Mesodermal cell (in vitro differentiated cells): ENCODE results near the gene LRRC53.

Experiments used
- H3K27ac ChIP-seq: 2 replicates; pipeline ENCODE4 v1.7.0; 2013; ENCODE audit warnings: mild to moderate bottlenecking, low read depth, low read length, moderate library complexity; ENCODE audit not compliant: severe bottlenecking
- H3K36me3 ChIP-seq: 2 replicates; pipeline ENCODE4 v1.7.1; 2013; ENCODE audit warnings: mild to moderate bottlenecking, low read length, moderate library complexity; ENCODE audit not compliant: control insufficient read depth, insufficient read depth
- H3K4me1 ChIP-seq: one replicate; pipeline ENCODE4 v1.7.1; 2013; ENCODE audit warnings: mild to moderate bottlenecking, low read length; ENCODE audit not compliant: insufficient read depth, control insufficient read depth, poor library complexity, severe bottlenecking
- H3K4me3 ChIP-seq: 2 replicates; pipeline ENCODE4 v1.7.0; 2013; ENCODE audit warnings: low read length, control low read depth, mild to moderate bottlenecking; ENCODE audit not compliant: insufficient read depth, poor library complexity, severe bottlenecking; ENCODE audit errors: extremely low read depth
- H3K9me3 ChIP-seq: 2 replicates; pipeline ENCODE4 v1.7.1; 2013; ENCODE audit warnings: mild to moderate bottlenecking, low read length, moderate library complexity; ENCODE audit not compliant: control insufficient read depth
- WGBS, 2 experiments: methylation state at CpG; one replicate each; pipeline ENCODE4 v1.1.5; 2013; ENCODE audit warnings: missing lambda C conversion rate in 2 of 2; ENCODE audit not compliant: insufficient coverage in 2 of 2; 5-methylcytosine and 5-hydroxymethylcytosine counted together

The LRRC53 gene

DNA sequence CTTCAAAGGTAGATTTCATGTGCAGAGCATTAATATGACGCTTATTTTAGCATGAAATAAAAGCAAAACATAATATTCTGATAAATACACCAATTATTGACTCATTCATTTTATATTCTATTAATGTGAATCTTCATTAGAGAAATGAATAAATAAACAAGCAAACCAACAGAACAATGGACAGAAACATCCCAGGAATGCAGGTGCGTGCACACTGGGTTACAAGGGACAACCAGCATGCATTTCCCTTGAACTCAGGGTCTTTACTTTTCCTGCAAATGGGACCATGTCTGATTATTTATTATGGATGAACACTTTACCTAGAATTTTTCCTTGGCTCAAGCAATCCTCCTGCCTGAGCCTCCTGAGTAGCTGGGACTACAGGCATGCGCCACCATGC is 13.5 kb downstream of the LRRC53 start:
- H3K4me1 ChIP-seq: no peaks in the 10 kb centered on the region
- H3K36me3 ChIP-seq: no peaks in the 10 kb centered on the region
- no peak overlapping the region for H3K4me3 ChIP-seq
- WGBS, 2 experiments: 67% methylated on average over 1 of the region's 3 CpGs; no CpG with 5 or more reads in 1 of the 2 experiments
- no peak overlapping the region for H3K27ac ChIP-seq
- H3K9me3 ChIP-seq: no peaks in the 10 kb centered on the region

DNA sequence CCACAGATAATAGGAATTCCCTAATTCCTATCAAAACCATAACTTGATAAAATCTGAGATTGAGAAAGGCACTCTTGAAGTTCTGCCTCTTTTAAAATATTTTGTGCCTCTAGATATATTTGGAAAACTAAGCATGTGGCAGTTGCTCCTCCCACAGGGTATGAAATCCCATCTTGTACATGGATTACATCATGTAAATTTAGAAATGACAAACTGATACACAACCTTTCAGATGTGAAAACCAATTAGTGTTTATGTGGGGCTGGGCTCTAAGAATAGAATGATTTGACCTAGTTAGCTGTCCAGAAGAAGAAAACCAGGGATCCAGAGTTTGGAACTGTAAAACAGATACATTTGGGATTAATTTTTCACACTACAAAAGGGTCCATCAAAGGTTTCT is 15.7 kb downstream of the LRRC53 start:
- no peaks in the 10 kb centered on the region for H3K36me3 ChIP-seq
- no peak overlapping the region for H3K4me3 ChIP-seq
- no peak overlapping the region for H3K27ac ChIP-seq
- no peaks in the 10 kb centered on the region for H3K4me1 ChIP-seq
- no peaks in the 10 kb centered on the region for H3K9me3 ChIP-seq

DNA sequence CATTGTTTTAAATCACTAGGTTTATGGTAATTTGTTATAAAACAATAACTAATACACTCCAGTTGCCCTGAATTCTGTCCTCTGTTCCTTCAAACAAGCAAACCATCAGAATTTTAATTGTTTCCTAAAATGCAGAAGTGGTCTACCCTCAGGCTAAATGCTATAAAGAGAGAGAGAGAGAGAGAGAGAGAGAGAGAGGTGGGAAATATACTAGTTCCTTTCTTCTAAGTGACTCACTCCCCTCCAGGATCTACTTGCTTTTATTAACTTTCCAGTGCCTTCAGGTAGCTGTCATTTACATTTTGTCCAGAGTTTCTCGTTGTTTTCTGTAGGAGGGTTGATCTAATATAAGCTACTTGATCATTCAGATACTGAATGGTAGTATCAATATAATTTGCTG is 26.4 kb downstream of the LRRC53 start:
- Histone ChIP-seq H3K9me3 (no peaks in the 10 kb centered on the region), H3K36me3 (no peaks in the 10 kb centered on the region), H3K27ac (no peak overlapping the region), H3K4me1 (no peaks in the 10 kb centered on the region), H3K4me3 (no peak overlapping the region)
- WGBS, 2 experiments: no CpG with 5 or more reads among the region's 1 CpG

DNA sequence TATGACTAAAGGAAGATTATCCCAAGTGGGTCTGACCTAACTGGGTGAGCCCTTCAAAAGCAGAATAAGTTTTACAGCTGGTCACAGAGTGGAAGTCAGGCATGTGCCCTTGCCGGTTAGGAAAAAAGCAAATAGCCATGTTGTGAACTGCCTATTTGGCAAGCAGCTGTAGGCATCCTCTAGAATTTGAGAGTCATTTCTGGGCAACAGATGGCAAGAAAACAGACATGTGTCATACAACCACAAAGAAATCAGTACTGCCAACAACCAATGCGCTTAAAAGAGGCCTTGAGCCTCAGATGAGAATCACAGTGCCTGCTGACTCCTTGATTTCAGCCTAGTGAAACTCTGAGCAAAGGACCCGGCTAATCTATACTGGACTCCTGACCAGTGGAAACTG is 26.8 kb downstream of the LRRC53 start:
- Histone ChIP-seq H3K4me1 (no peaks in the 10 kb centered on the region), H3K27ac (no peak overlapping the region), H3K9me3 (no peaks in the 10 kb centered on the region), H3K36me3 (no peaks in the 10 kb centered on the region), H3K4me3 (no peak overlapping the region)
- 83 to 88% methylated on average over 2 of the region's 3 CpGs for WGBS, 2 experiments

DNA sequence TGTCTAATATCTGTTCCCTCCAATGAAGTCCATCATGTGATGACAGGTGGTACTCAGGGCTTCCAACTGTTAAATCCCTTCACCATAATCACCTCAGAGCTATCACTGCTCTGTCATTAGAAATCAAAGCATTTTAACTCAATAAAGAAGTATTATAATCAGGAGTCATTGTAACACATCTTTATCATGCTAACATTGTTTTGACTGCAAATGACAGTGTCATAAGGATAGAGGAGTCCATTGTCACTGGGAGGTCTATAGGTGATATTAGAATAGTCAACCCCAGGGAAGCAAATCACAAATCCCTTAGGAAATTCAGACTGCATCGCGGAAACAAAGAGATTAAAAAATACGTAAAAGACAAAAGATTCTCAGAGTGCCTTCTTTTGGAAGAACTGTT is 30.8 kb downstream of the LRRC53 start:
- Histone ChIP-seq H3K27ac (no peak overlapping the region), H3K9me3 (no peaks in the 10 kb centered on the region), H3K4me1 (no peaks in the 10 kb centered on the region), H3K36me3 (no peaks in the 10 kb centered on the region), H3K4me3 (no peak overlapping the region)
- WGBS, 2 experiments: 81 to 83% methylated on average over 3 of the region's 3 CpGs

DNA sequence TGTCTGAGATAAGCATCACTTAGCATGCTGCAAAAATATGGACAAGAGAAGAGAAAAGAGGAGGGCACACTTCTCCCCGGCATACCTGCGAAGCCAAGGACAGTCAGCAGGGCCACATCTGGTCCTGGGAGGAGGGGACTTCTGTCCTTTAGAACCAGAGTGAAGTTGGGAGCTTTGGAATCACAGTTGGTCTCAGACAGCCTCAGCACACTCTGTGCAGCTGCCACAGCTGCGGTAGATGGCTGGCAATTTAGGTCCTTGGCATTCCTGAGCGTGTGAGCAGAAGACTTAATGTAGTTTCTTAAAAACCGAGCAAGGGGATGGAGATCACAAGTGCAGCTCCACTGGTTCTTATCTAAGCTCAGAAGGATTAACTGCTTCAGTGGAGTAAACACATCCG is 32.3 kb downstream of the LRRC53 start:
- 92 to 96% methylated on average over 5 of the region's 6 CpGs for WGBS, 2 experiments
- no peak overlapping the region for H3K4me3 ChIP-seq
- no peaks in the 10 kb centered on the region for H3K4me1 ChIP-seq
- no peaks in the 10 kb centered on the region for H3K9me3 ChIP-seq
- H3K27ac ChIP-seq: no peak overlapping the region
- H3K36me3 ChIP-seq: no peaks in the 10 kb centered on the region

DNA sequence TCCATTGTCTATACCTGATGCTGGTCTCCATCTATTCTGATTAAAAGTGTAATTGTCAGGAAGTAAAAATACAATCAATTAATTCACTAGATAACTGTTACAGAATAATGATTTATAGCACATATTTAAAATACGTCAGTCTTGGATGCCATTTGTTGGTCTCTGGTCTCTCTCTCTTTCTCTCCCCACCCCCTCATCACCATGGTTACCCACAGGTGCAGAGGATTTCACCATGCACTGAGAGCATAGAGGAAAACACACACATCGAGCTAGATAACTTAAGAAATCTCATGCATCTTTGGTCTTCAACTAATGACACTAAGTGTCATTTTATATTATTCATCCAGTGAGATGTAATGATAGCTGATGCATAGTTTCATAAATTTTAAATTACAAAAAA is 33.4 kb downstream of the LRRC53 start:
- Histone ChIP-seq H3K36me3 (no peaks in the 10 kb centered on the region), H3K27ac (no peak overlapping the region), H3K4me1 (peaks cover 2% of the 10 kb centered on the region), H3K9me3 (no peaks in the 10 kb centered on the region), H3K4me3 (no peak overlapping the region)
- WGBS, 2 experiments: 100% methylated on average over 1 of the region's 2 CpGs; no CpG with 5 or more reads in 1 of the 2 experiments

DNA sequence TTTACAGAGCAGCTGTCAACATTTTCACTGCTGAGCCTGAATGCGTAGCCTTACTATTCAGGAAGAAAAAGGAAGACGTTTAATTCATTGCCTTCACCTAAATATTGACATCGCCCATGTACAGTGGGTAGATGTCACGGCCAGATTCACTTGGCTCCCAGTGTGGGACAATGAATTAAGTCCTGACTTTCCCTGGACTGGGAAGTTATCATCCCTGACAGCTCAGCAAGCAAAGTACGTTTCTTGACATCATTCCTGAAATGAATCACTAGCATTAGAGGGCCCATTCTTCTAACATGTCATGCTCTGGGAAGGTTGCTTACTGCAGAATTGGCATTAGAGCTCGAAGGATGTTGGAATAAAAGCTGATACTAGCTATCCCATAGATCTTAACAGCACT is 37.8 kb downstream of the LRRC53 start:
- H3K4me1 ChIP-seq: peaks cover 5% of the 10 kb centered on the region
- 77 to 86% methylated on average over 5 of the region's 6 CpGs for WGBS, 2 experiments
- no peak overlapping the region for H3K4me3 ChIP-seq
- H3K9me3 ChIP-seq: no peaks in the 10 kb centered on the region
- H3K36me3 ChIP-seq: no peaks in the 10 kb centered on the region
- H3K27ac ChIP-seq: no peak overlapping the region

DNA sequence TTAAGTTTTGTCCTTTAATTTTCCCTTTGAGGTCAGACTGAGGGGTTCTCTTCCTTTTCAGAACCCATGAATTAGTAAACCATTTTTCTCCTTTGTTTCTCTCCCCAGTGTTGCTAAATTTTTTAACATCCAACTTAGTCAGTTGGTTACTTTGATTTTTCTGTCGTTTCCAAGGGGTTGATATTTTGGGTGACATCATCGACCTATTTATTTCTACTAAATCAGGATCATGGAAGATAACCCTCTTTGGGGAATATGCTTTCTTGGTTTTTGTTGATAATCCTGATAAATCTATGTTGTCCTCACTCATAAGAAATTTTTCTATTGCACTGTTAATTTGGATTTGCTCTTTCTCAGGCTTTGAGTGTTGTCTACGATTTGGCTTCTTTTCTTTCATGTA is 40.9 kb downstream of the LRRC53 start:
- H3K9me3 ChIP-seq: no peaks in the 10 kb centered on the region
- peak overlapping the region; percentile 25 for H3K27ac ChIP-seq
- H3K4me1 ChIP-seq: peaks cover 5% of the 10 kb centered on the region
- no peak overlapping the region for H3K4me3 ChIP-seq
- no peaks in the 10 kb centered on the region for H3K36me3 ChIP-seq
- WGBS, 2 experiments: no CpG with 5 or more reads among the region's 3 CpGs

DNA sequence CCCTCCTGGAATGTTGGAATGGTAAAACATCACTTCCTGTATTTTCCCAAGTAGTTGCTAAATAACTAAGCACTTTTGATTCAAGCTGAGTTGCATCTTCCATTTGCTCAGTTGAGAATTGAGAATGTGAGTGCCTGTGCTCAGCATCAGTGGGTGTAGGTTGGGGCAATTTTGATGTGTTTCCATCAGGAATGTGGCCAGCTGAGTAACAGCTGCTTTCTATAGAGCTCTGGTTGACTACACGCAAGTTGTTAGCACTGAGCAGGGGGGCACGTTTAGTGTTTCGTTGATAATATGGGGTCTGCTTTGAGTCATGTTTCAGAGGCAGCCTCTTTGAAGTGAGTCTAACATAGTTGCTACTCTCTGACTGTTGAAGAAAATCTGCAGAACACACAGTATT is 41.5 kb downstream of the LRRC53 start:
- Histone ChIP-seq H3K4me3 (no peak overlapping the region), H3K36me3 (no peaks in the 10 kb centered on the region), H3K27ac (peak overlapping the region; percentile 25), H3K4me1 (peaks cover 5% of the 10 kb centered on the region), H3K9me3 (no peaks in the 10 kb centered on the region)
- WGBS, 2 experiments: 20 to 62% methylated on average over 1 to 3 of the region's 3 CpGs

DNA sequence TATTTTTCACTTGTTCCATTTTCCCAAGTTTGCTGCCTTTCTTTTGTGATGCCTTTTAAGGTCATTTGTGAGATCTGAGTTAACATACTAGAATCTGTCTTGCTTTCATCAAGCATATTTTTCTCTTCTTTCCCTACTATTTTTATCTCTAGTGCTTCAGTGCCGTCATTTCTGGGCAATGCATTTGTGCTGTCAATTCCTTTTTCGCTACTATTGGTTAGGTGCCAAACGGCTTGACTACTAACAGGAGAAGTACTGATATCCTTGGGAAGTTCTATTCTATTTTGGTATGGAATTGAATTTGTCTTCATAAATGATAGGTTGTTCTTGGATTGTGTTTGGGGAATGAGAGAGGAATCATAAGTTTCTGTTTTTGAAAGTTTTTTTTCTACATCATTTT is 42.2 kb downstream of the LRRC53 start:
- Histone ChIP-seq H3K4me3 (no peak overlapping the region), H3K27ac (no peak overlapping the region), H3K36me3 (no peaks in the 10 kb centered on the region), H3K4me1 (peaks cover 5% of the 10 kb centered on the region), H3K9me3 (no peaks in the 10 kb centered on the region)
- WGBS, 2 experiments: 90 to 94% methylated on average over 2 to 3 of the region's 3 CpGs
